GM12878 (cell line): ENCODE measurements around the gene KIF26A. TPM values are rescaled to one million over a fixed set of nuclear protein-coding genes. Genes with fewer than 3 reads are reported as not detected.

Experiments used
- ATAC-seq: fragments of 200-7000 bp; cut with Tn5 transposase; 3 replicates; pipeline ENCODE4 v1.9.1; 2020; ENCODE audit warnings: mild to moderate bottlenecking, moderate library complexity
- BruUV-seq: library from RNA; stranded (reverse); fragments of 400-500 nt; replicated peaks from 2 replicates; lab custom pipeline; 2021; lab: Mats Ljungman, UMichigan
- CTCF ChIA-PET: fragments of 300-600 bp; sonication (Branson Sonifier 250); formaldehyde crosslinking; extraction: SDS; loops from one replicate; lab custom pipeline; 2021; ENCODE audit warnings: inconsistent platforms; lab: Yijun Ruan, JAX
- POLR2A ChIA-PET: fragments of 350-600 bp; formaldehyde crosslinking; extraction: SDS; loops from one replicate; lab custom pipeline; 2021; ENCODE audit warnings: inconsistent platforms; lab: Charles Lee
- RAD21 ChIA-PET: fragments of 300-600 bp; sonication (Branson Sonifier 250); formaldehyde crosslinking; loops from one replicate; lab custom pipeline; 2023; ENCODE audit warnings: antibody characterized with exemption; ENCODE audit not compliant: unreplicated experiment; lab: Charles Lee
- SMC1A ChIA-PET: fragments of 300-600 bp; sonication (Branson Sonifier 250); formaldehyde crosslinking; loops from one replicate; lab custom pipeline; 2023; ENCODE audit not compliant: unreplicated experiment, uncharacterized antibody; lab: Charles Lee
- DNase-seq: peaks from one replicate; pipeline ENCODE4 v3.0.0-alpha.2; 2011; ENCODE audit warnings: low read depth, low spot score
- FAIRE-seq: peaks from 3 replicates; lab custom pipeline; 2011; peaks lifted over from hg19 to GRCh38; lab: Jason Lieb, UNC
- H2AFZ ChIP-seq: 2 replicates; pipeline ENCODE4 v1.6.0; 2011; ENCODE audit warnings: low read depth, low read length, control low read depth; ENCODE audit not compliant: control insufficient read depth
- H3K27ac ChIP-seq: 2 replicates; pipeline ENCODE4 v1.5.1; 2011; ENCODE audit warnings: control low read depth; ENCODE audit not compliant: control insufficient read depth, insufficient read depth
- H3K27me3 ChIP-seq, 2 experiments: replicated peaks in 1 of 2; 2 replicates each; pipeline versions ENCODE4 v1.6.0 to v1.6.1; 2011; ENCODE audit warnings: low read length in 1 of 2; ENCODE audit not compliant: control insufficient read depth in 2 of 2, insufficient read depth in 2 of 2
- H3K36me3 ChIP-seq, 2 experiments: 2 replicates each; pipeline ENCODE4 v1.5.1; 2011; ENCODE audit warnings: low read length in 1 of 2; ENCODE audit not compliant: control insufficient read depth in 2 of 2, insufficient read depth in 2 of 2
- H3K4me1 ChIP-seq: 2 replicates; pipeline ENCODE4 v1.6.1; 2011; ENCODE audit warnings: mild to moderate bottlenecking, low read length, moderate library complexity, mixed read lengths; ENCODE audit not compliant: control insufficient read depth, insufficient read depth
- H3K4me2 ChIP-seq: 2 replicates; pipeline ENCODE4 v1.6.0; 2011; ENCODE audit warnings: control low read depth; ENCODE audit not compliant: control insufficient read depth, insufficient read depth
- H3K4me3 ChIP-seq: fragments of 200-600 bp; sonication (generic); 2 replicates; pipeline ENCODE4 v1.5.1; 2016
- H3K79me2 ChIP-seq: 2 replicates; pipeline ENCODE4 v1.6.0; 2011; ENCODE audit warnings: low read length; ENCODE audit not compliant: control insufficient read depth, insufficient read depth
- H3K9ac ChIP-seq: 2 replicates; pipeline ENCODE4 v1.8.0; 2011; ENCODE audit warnings: low read length, control low read depth, mixed read lengths; ENCODE audit not compliant: control insufficient read depth, insufficient read depth
- H3K9me3 ChIP-seq: replicated peaks from 3 replicates; pipeline ENCODE4 v1.5.1; 2011; ENCODE audit warnings: mild to moderate bottlenecking, low read length; ENCODE audit not compliant: control insufficient read depth, insufficient read depth
- H4K20me1 ChIP-seq: 2 replicates; pipeline ENCODE4 v1.6.0; 2011; ENCODE audit not compliant: control insufficient read depth, insufficient read depth
- ASH2L ChIP-seq: fragments of 300-600, 200-600 bp; sonication (generic); IDR thresholded peaks from 2 replicates; pipeline ENCODE4 v1.6.1; 2017; ENCODE audit warnings: low read depth, mild to moderate bottlenecking, borderline replicate concordance
- CBX5 ChIP-seq: sonication (generic); IDR thresholded peaks from 2 replicates; pipeline ENCODE4 v1.6.1; 2016; ENCODE audit warnings: low read depth, moderate library complexity, mild to moderate bottlenecking, inconsistent platforms
- CEBPB ChIP-seq, 2 experiments: fragments of 150-350 bp in 1 of 2; IDR thresholded peaks; 2 replicates each; pipeline ENCODE4 v1.6.1; 2012 to 2014; ENCODE audit warnings: low read depth in 2 of 2, low read length in 2 of 2, borderline replicate concordance in 1 of 2, inconsistent platforms in 1 of 2
- DPF2 ChIP-seq: fragments of 450-650 bp; IDR thresholded peaks from 2 replicates; pipeline ENCODE4 v1.6.1; 2017; ENCODE audit warnings: mild to moderate bottlenecking
- EP300 ChIP-seq, 2 experiments: fragments of 150-350 bp in 1 of 2; IDR thresholded peaks; 2 replicates each; pipeline ENCODE4 v1.6.1; 2011 to 2012; ENCODE audit warnings: low read depth in 2 of 2, low read length in 2 of 2, borderline replicate concordance in 1 of 2, improper control_type of control experiment in 1 of 2, inconsistent platforms in 1 of 2; ENCODE audit not compliant: control insufficient read depth in 1 of 2
- GATAD2B ChIP-seq: fragments of 450-650 bp; conservative IDR thresholded peaks from 2 replicates; pipeline ENCODE4 v1.6.1; 2017; ENCODE audit warnings: low read depth, mild to moderate bottlenecking, moderate library complexity
- HDAC2 ChIP-seq: fragments of 200-600 bp; sonication (generic); IDR thresholded peaks from 2 replicates; pipeline ENCODE4 v1.6.1; 2017
- HDAC6 ChIP-seq: fragments of 200-600 bp; sonication (generic); IDR thresholded peaks from one replicate; pipeline ENCODE4 v1.8.0; 2017; ENCODE audit warnings: antibody characterized with exemption; ENCODE audit not compliant: unreplicated experiment
- HSF1 ChIP-seq: fragments of 150-350 bp; IDR thresholded peaks from 2 replicates; pipeline ENCODE4 v1.6.1; 2014; ENCODE audit warnings: mild to moderate bottlenecking, low read depth, low read length
- MLLT1 ChIP-seq: fragments of 450-650 bp; IDR thresholded peaks from 2 replicates; pipeline ENCODE4 v1.6.1; 2016; ENCODE audit warnings: mild to moderate bottlenecking
- NRF1 ChIP-seq: conservative IDR thresholded peaks from 2 replicates; pipeline ENCODE4 v1.6.1; 2011; ENCODE audit warnings: mild to moderate bottlenecking, low read depth, low read length, improper control_type of control experiment
- PKNOX1 ChIP-seq: fragments of 450-650 bp; IDR thresholded peaks from 2 replicates; pipeline ENCODE4 v1.6.1; 2016; ENCODE audit warnings: mild to moderate bottlenecking
- POLR2AphosphoS5 ChIP-seq: IDR thresholded peaks from 2 replicates; pipeline ENCODE4 v1.6.1; 2011; ENCODE audit warnings: mild to moderate bottlenecking, low read length, inconsistent platforms
- SIN3A ChIP-seq: IDR thresholded peaks from 2 replicates; pipeline ENCODE4 v1.6.1; 2012; ENCODE audit warnings: low read depth, low read length, improper control_type of control experiment
- SIX5 ChIP-seq: IDR thresholded peaks from 2 replicates; pipeline ENCODE4 v1.6.1; 2011; ENCODE audit warnings: mild to moderate bottlenecking, low read depth, low read length, moderate library complexity; ENCODE audit not compliant: severe bottlenecking
- TCF12 ChIP-seq: IDR thresholded peaks from 2 replicates; pipeline ENCODE4 v1.6.1; 2011; ENCODE audit warnings: low read depth, mild to moderate bottlenecking, low read length
- USF2 ChIP-seq: IDR thresholded peaks from 2 replicates; pipeline ENCODE4 v1.6.1; 2011; ENCODE audit warnings: low read depth, low read length, improper control_type of control experiment, borderline replicate concordance
- WGBS: methylation state at CpG from one replicate; pipeline ENCODE4 v1.1.6; 2016; ENCODE audit warnings: low lambda C conversion rate; ENCODE audit not compliant: insufficient replicate concordance, insufficient coverage; ENCODE audit errors: missing lambda C conversion rate; 5-methylcytosine and 5-hydroxymethylcytosine counted together
- in situ Hi-C: fragments of 300-500 bp; cut with MboI; formaldehyde crosslinking; loops from 9 replicates; pipeline ENCODE4 v1.14.3; 2018; ENCODE audit warnings: mixed read lengths
- intact Hi-C: fragments of 100-400 bp; cut with micrococcal nuclease; formaldehyde crosslinking; loops from one replicate; pipeline ENCODE4 v1.14.2; 2022; ENCODE audit not compliant: unreplicated experiment
- polyA plus RNA-seq, 11 experiments: library from polyadenylated mRNA; depleted of rRNA in 4 of 11; unstranded in 6 of 11; stranded (reverse) in 5 of 11; fragments of >200 nt; fragmentation: Nextera tagmentation in 4 of 11; fragmentation: Illumina TruSeq in 1 of 11; extraction: Ambion mirVana in 4 of 11; extraction: Trizol in 1 of 11; gene quantifications; 1 replicate in 1 of 11; 2 replicates in 10 of 11; pipeline versions ENCODE4 v1.2.1 to v1.2.3, GENCODE V29; 2011 to 2016; ENCODE audit warnings: inconsistent platforms in 2 of 11, missing spikeins in 2 of 11, low read depth in 1 of 11
- total RNA-seq, 4 experiments: library from RNA; depleted of rRNA in 3 of 4; stranded (reverse); fragments of >200 nt in 3 of 4; fragmentation: Illumina TruSeq in 1 of 4; extraction: Trizol in 1 of 4; gene quantifications; 2 replicates each; pipeline versions ENCODE4 v1.2.1 to v1.2.3, GENCODE V29; 2013 to 2021

The KIF26A gene
- total and polyA plus RNA-seq, 10 of the 15 experiments (the other 5 are each of a cell fraction or from before 2014, with no cell fraction given): 0.05 TPM; not detected in 9

- DNase-seq (no peak), FAIRE-seq (no peak), ATAC-seq (no peak)
- no peak overlapping the region for H3K27ac ChIP-seq
- H3K27me3 ChIP-seq: no peaks in the 10 kb centered on the region; a peak in 1 of 4 replicates
- BruUV-seq: no TSS peak
- ChIA-PET SMC1A (no interaction called here), CTCF (no interaction called here), RAD21 (no interaction called here), POLR2A (no interaction called here)
- H4K20me1 ChIP-seq: no peaks in the 10 kb centered on the region
- H3K4me2 ChIP-seq: no peak overlapping the region
- no peak overlapping the region for H3K9ac ChIP-seq
- no peaks in the 10 kb centered on the region for H3K9me3 ChIP-seq
- no peaks in the 10 kb centered on the region for H3K36me3 ChIP-seq
- WGBS: 38% methylated on average over 44 of the region's 83 CpGs
- intact Hi-C loops (no loop called here), in situ Hi-C loops (no loop called here)
- no peaks in the 10 kb centered on the region for H3K4me1 ChIP-seq
- H2AFZ ChIP-seq: no peak overlapping the region
- no peak for TF ChIP-seq CBX5
- TF ChIP-seq DPF2: no peak
- TF ChIP-seq SIN3A: no peak
- TF ChIP-seq PKNOX1: no peak
- TF ChIP-seq POLR2AphosphoS5: no peak
- TF ChIP-seq HDAC2: no peak
- TF ChIP-seq HDAC6: no peak
- TF ChIP-seq CEBPB (IDR thresholded peaks at IDR 0.05; ENCODE audit: borderline replicate concordance in 1 of 2, low read depth in 2 of 2, low read length in 2 of 2): no peak
- TF ChIP-seq GATAD2B: no peak
- TF ChIP-seq ASH2L: no peak
- no peak for TF ChIP-seq EP300 (IDR thresholded peaks at IDR 0.05; ENCODE audit: borderline replicate concordance in 1 of 2, control insufficient read depth in 1 of 2, low read depth in 2 of 2, low read length in 2 of 2)
- TF ChIP-seq NRF1: no peak
- TF ChIP-seq SIX5: no peak
- no peak for TF ChIP-seq MLLT1
- no peak for TF ChIP-seq USF2
- no peak for TF ChIP-seq TCF12
- TF ChIP-seq HSF1: no peak
- no peaks in the 10 kb centered on the region for H3K79me2 ChIP-seq
- no peak overlapping the region for H3K4me3 ChIP-seq
Measured at GRCh38 chr14:104116756-104117340, 21.5 kb upstream of the KIF26A start.
